ENCODE data around the gene HSPA6.
"Not testable (repeated sequence)": the region's sequence is repeated elsewhere in the genome, so short reads cannot be mapped to it uniquely, and the experiment has no call there.

The HSPA6 gene

GRCh38 chr1:161524742-161525291 lies 477 bp downstream of the HSPA6 start:
- not testable (repeated sequence) for H3K36me3 ChIP-seq (ENCODE audit: insufficient read depth, low read length); ATAC-seq (ENCODE audit: insufficient read depth, low read depth); H3K4me3 ChIP-seq (ENCODE audit: low read depth in 1 of 2, low read length in 2 of 2); H3K9me3 ChIP-seq (ENCODE audit: insufficient read depth, low read length, severe bottlenecking); H3K9ac ChIP-seq (ENCODE audit: low read depth, low read length); DNase-seq; H2AFZ ChIP-seq (ENCODE audit: low read depth, low read length); H3K79me2 ChIP-seq (ENCODE audit: insufficient read depth, low read length); H3K27me3 ChIP-seq (ENCODE audit: insufficient read depth, low read length, poor library complexity); H3K27ac ChIP-seq (ENCODE audit: low read length); H4K20me1 ChIP-seq (ENCODE audit: insufficient read depth, low read length)
- 0 out of 2 replicates have a peak overlapping the region, but pooled peaks have one; percentile 12 for H3K4me2 ChIP-seq (ENCODE audit: insufficient read depth, low read length)
- H3K4me1 ChIP-seq (ENCODE audit: insufficient read depth, low read length), result peaks cover 11% of the 10 kb centered on the region

GRCh38 chr1:161525321-161525720 lies 981 bp downstream of the HSPA6 start:
- H4K20me1 ChIP-seq (ENCODE audit: insufficient read depth, low read length); ATAC-seq (ENCODE audit: insufficient read depth, low read depth); H2AFZ ChIP-seq (ENCODE audit: low read depth, low read length); H3K9me3 ChIP-seq (ENCODE audit: insufficient read depth, low read length, severe bottlenecking); H3K79me2 ChIP-seq (ENCODE audit: insufficient read depth, low read length); H3K4me3 ChIP-seq (ENCODE audit: low read depth in 1 of 2, low read length in 2 of 2); H3K27ac ChIP-seq (ENCODE audit: low read length); H3K27me3 ChIP-seq (ENCODE audit: insufficient read depth, low read length, poor library complexity); H3K4me2 ChIP-seq (ENCODE audit: insufficient read depth, low read length); H3K9ac ChIP-seq (ENCODE audit: low read depth, low read length); H3K36me3 ChIP-seq (ENCODE audit: insufficient read depth, low read length); DNase-seq: not testable (repeated sequence)
- peaks cover 11% of the 10 kb centered on the region for H3K4me1 ChIP-seq (ENCODE audit: insufficient read depth, low read length)

DNA sequence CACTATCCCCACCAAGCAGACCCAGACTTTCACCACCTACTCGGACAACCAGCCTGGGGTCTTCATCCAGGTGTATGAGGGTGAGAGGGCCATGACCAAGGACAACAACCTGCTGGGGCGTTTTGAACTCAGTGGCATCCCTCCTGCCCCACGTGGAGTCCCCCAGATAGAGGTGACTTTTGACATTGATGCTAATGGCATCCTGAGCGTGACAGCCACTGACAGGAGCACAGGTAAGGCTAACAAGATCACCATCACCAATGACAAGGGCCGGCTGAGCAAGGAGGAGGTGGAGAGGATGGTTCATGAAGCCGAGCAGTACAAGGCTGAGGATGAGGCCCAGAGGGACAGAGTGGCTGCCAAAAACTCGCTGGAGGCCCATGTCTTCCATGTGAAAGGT lies 1.6 kb downstream of the HSPA6 start:
- not testable (repeated sequence) for H3K27ac ChIP-seq (ENCODE audit: low read length); DNase-seq; H3K4me2 ChIP-seq (ENCODE audit: insufficient read depth, low read length); H4K20me1 ChIP-seq (ENCODE audit: insufficient read depth, low read length); H3K27me3 ChIP-seq (ENCODE audit: insufficient read depth, low read length, poor library complexity); ATAC-seq (ENCODE audit: insufficient read depth, low read depth); H3K79me2 ChIP-seq (ENCODE audit: insufficient read depth, low read length); H3K4me3 ChIP-seq (ENCODE audit: low read depth in 1 of 2, low read length in 2 of 2); H2AFZ ChIP-seq (ENCODE audit: low read depth, low read length); H3K9ac ChIP-seq (ENCODE audit: low read depth, low read length); H3K9me3 ChIP-seq (ENCODE audit: insufficient read depth, low read length, severe bottlenecking); H3K36me3 ChIP-seq (ENCODE audit: insufficient read depth, low read length)
- H3K4me1 ChIP-seq (ENCODE audit: insufficient read depth, low read length), result peaks cover 11% of the 10 kb centered on the region

DNA sequence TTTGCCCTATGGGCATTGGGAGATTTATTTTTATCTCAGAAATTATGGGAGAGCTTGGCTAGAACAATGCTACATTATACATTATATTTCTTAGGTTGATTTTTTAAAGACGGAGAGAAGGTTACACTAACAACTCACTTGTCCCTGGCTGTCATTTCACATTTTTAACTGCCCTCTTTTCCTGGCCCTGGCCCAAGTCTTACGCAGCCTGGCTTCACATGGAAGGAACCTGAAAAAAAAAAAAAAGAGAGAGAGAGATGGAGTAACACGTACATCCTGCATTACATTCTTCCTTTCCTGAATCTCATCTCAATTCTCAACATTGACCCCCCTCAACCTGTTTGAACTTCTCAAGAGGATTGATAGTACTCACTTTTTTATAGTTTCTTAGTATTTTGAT lies 4.2 kb downstream of the HSPA6 start:
- H2AFZ ChIP-seq (ENCODE audit: low read depth, low read length); H3K79me2 ChIP-seq (ENCODE audit: insufficient read depth, low read length); H3K36me3 ChIP-seq (ENCODE audit: insufficient read depth, low read length); H3K4me3 ChIP-seq (ENCODE audit: low read depth in 1 of 2, low read length in 2 of 2); H4K20me1 ChIP-seq (ENCODE audit: insufficient read depth, low read length); H3K4me2 ChIP-seq (ENCODE audit: insufficient read depth, low read length); H3K27ac ChIP-seq (ENCODE audit: low read length); ATAC-seq (ENCODE audit: insufficient read depth, low read depth); H3K9me3 ChIP-seq (ENCODE audit: insufficient read depth, low read length, severe bottlenecking); DNase-seq; H3K9ac ChIP-seq (ENCODE audit: low read depth, low read length); H3K27me3 ChIP-seq (ENCODE audit: insufficient read depth, low read length, poor library complexity): not testable (repeated sequence)
- peaks cover 11% of the 10 kb centered on the region for H3K4me1 ChIP-seq (ENCODE audit: insufficient read depth, low read length)

GRCh38 chr1:161529463-161530104 lies 5.2 kb downstream of the HSPA6 start:
- H3K36me3 ChIP-seq (ENCODE audit: insufficient read depth, low read length); H3K9me3 ChIP-seq (ENCODE audit: insufficient read depth, low read length, severe bottlenecking); H3K27me3 ChIP-seq (ENCODE audit: insufficient read depth, low read length, poor library complexity); H4K20me1 ChIP-seq (ENCODE audit: insufficient read depth, low read length); H3K79me2 ChIP-seq (ENCODE audit: insufficient read depth, low read length): not testable (repeated sequence)
- H3K9ac ChIP-seq (ENCODE audit: low read depth, low read length), result peak overlapping the region; percentile 63; the same call in 1 of the 2 replicates
- ATAC-seq (ENCODE audit: insufficient read depth, low read depth) (0 out of 3 replicates have a peak, but pooled peaks have one; percentile 20), DNase-seq (peak; percentile 28)
- peak overlapping the region; percentile 74 for H3K4me2 ChIP-seq (ENCODE audit: insufficient read depth, low read length)
- H2AFZ ChIP-seq (ENCODE audit: low read depth, low read length), result peak overlapping the region; percentile 39
- peak overlapping the region; percentile 9 to 65; a peak in 3 of 4 replicates for H3K4me3 ChIP-seq (ENCODE audit: low read depth in 1 of 2, low read length in 2 of 2)
- H3K27ac ChIP-seq (ENCODE audit: low read length), result peak overlapping the region; percentile 60; the same call in 1 of the 2 replicates
- H3K4me1 ChIP-seq (ENCODE audit: insufficient read depth, low read length), result peaks cover 11% of the 10 kb centered on the region; the same call in 1 of the 2 replicates

DNA sequence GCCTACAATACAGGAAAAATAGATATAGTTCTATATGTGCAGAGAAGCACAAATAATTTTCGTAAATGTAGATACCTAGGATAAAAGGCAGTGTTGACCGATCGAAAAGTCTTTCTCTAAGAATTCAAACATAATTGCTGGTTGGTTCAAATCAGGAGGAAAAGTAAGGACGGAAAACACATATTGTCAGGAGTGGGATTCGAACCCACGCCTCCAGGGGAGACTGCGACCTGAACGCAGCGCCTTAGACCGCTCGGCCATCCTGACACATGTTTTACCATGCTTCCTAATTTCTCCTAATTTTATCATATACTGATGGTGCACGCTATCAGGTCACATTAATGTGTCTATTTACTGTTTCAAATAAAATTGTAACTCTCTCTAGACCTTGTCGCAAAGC lies 5.8 kb downstream of the HSPA6 start:
- not testable (repeated sequence) for H3K79me2 ChIP-seq (ENCODE audit: insufficient read depth, low read length); H3K36me3 ChIP-seq (ENCODE audit: insufficient read depth, low read length); H3K9me3 ChIP-seq (ENCODE audit: insufficient read depth, low read length, severe bottlenecking); H4K20me1 ChIP-seq (ENCODE audit: insufficient read depth, low read length); H3K27me3 ChIP-seq (ENCODE audit: insufficient read depth, low read length, poor library complexity); H3K4me1 ChIP-seq (ENCODE audit: insufficient read depth, low read length)
- ATAC-seq (ENCODE audit: insufficient read depth, low read depth), result peak; percentile 54
- H3K9ac ChIP-seq (ENCODE audit: low read depth, low read length), result peak overlapping the region; percentile 63; the same call in 1 of the 2 replicates
- peak overlapping the region; percentile 74 for H3K4me2 ChIP-seq (ENCODE audit: insufficient read depth, low read length)
- H3K4me3 ChIP-seq (ENCODE audit: low read depth in 1 of 2, low read length in 2 of 2), result peak overlapping the region; percentile 33 to 65; a peak in 3 of 4 replicates
- peak overlapping the region; percentile 39; the same call in 1 of the 2 replicates for H2AFZ ChIP-seq (ENCODE audit: low read depth, low read length)
- peak; percentile 66 for DNase-seq
- H3K27ac ChIP-seq (ENCODE audit: low read length), result peak overlapping the region; percentile 78

DNA sequence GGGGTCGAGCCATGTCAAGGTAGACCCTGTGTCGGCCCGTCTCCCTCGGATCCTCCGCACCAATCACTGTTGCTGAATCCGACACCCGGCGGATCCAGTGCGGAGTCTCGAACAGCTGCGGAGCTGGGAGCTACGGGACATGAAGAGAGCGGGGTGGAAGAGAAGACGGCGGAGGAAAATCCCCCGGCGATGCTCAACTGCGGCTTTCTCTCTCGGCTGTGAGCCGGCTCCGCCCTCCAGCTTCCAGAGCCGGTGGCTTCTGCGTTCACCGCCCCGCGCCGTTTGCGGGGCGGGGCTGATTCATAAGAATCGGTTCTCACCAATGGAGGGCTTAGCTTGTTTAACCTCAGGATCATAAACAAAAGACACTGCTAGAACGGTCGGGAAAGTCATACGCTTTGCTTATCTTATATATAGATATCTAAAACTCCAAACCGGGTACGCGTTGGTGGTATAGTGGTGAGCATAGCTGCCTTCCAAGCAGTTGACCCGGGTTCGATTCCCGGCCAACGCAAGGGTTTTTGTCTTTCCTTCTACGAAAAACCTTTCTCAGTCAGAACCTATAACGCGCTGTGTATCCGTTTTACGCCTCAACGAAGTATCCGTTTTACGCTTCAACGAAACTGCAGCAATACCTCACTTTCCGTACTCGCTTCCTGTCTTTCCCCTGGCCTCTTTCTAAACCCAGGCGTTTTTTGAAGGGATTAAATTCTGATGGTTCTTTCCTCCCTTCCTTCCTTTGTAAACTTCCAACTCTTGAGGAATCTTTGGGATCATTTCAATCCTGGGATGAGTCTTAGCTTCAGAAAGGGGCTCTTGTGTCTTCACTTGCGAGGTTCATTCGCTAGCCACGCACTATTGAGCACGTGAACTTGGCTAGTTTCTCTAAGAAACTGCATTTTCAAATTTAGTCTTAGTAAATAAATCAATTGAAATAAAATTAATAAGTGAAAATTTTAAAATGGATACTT lies 6.6 kb downstream of the HSPA6 start:
- Histone ChIP-seq H3K9ac (ENCODE audit: low read depth, low read length) (peak overlapping the region; percentile 63), H3K4me3 (ENCODE audit: low read depth in 1 of 2, low read length in 2 of 2) (peak overlapping the region; percentile 33 to 65; a peak in 3 of 4 replicates), H3K4me2 (ENCODE audit: insufficient read depth, low read length) (peak overlapping the region; percentile 74), H3K27ac (ENCODE audit: low read length) (peak overlapping the region; percentile 78), H2AFZ (ENCODE audit: low read depth, low read length) (peak overlapping the region; percentile 80)
- H3K79me2 ChIP-seq (ENCODE audit: insufficient read depth, low read length); H3K27me3 ChIP-seq (ENCODE audit: insufficient read depth, low read length, poor library complexity); H4K20me1 ChIP-seq (ENCODE audit: insufficient read depth, low read length); H3K9me3 ChIP-seq (ENCODE audit: insufficient read depth, low read length, severe bottlenecking); H3K4me1 ChIP-seq (ENCODE audit: insufficient read depth, low read length); H3K36me3 ChIP-seq (ENCODE audit: insufficient read depth, low read length): not testable (repeated sequence)
- ATAC-seq (ENCODE audit: insufficient read depth, low read depth) (peak; percentile 82), DNase-seq (peak; percentile 85)

All from DND-41 (cell line).